GM12873 (cell line): ENCODE data around the gene PKP1.

Experiments
- TF ChIP-seq, protein P1 (sequence below): IDR thresholded peaks from 2 replicates; pipeline ENCODE4 v1.5.1; 2012; ENCODE audit warnings: low read depth, mild to moderate bottlenecking, moderate library complexity, low read length, control low read depth; ENCODE audit not compliant: insufficient read depth; ENCODE audit errors: missing control alignments

The PKP1 gene

DNA sequence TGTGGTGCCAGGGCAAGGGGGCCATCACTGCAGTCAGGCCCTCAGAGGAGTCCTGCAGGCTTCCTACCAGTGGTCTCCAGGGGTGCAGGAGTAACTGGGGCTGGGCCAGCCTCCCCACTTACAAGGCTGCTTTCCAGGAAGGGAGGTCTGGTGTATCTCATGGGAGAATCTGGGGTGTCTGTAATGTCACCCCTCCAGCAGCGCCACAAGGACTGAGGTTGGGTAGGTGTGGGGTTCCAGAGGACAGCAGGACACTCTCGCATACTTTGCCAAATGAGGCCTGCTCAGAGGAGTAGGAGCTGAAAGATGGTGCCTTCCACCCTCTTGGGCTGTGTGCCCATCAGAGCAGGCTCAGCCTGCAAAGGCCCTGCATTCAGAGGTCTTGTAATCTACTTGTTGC, 47.2 kb downstream of the PKP1 start:
- TF ChIP-seq, protein P1, sequence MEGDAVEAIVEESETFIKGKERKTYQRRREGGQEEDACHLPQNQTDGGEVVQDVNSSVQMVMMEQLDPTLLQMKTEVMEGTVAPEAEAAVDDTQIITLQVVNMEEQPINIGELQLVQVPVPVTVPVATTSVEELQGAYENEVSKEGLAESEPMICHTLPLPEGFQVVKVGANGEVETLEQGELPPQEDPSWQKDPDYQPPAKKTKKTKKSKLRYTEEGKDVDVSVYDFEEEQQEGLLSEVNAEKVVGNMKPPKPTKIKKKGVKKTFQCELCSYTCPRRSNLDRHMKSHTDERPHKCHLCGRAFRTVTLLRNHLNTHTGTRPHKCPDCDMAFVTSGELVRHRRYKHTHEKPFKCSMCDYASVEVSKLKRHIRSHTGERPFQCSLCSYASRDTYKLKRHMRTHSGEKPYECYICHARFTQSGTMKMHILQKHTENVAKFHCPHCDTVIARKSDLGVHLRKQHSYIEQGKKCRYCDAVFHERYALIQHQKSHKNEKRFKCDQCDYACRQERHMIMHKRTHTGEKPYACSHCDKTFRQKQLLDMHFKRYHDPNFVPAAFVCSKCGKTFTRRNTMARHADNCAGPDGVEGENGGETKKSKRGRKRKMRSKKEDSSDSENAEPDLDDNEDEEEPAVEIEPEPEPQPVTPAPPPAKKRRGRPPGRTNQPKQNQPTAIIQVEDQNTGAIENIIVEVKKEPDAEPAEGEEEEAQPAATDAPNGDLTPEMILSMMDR: no peak

DNA sequence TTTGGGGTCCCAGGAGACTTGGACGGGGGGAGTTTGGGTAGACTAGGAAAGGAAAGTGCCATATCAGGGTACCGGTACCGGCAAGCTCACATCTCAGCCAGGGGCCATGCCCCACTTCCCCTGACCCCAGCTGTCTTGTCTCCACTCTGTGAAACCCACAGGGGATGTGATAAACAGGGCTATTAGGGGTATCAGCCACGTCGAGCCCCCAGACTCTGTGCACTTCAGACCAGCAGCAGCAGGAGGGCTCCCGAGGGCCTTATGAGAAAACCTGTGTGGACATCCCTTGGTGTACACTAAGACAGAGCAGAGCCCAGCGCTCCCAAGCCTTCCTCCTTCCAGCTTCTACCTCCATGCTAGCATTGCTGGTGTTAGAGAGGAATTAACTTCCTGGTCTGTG, 47.9 kb downstream of the PKP1 start:
- TF ChIP-seq, protein P1: no peak

DNA sequence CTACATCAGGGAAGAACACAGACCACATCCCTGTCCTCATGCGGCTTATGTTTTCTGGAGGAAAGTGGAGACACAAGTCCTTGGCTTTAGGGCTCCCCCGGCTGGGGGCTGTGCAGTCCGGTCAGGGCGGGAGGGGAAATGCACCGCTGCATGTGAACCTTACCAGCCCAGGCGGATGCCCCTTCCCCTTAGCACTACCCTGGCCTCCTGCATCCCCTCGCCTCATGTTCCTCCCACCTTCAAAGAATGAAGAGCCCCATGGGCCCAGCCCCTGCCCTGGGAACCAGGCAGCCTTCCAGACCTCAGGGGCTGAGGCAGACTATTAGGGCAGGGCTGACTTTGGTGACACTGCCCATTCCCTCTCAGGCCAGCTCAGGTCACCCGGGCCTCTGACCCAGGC, 48.7 kb downstream of the PKP1 start:
- TF ChIP-seq, protein P1: no peak

DNA sequence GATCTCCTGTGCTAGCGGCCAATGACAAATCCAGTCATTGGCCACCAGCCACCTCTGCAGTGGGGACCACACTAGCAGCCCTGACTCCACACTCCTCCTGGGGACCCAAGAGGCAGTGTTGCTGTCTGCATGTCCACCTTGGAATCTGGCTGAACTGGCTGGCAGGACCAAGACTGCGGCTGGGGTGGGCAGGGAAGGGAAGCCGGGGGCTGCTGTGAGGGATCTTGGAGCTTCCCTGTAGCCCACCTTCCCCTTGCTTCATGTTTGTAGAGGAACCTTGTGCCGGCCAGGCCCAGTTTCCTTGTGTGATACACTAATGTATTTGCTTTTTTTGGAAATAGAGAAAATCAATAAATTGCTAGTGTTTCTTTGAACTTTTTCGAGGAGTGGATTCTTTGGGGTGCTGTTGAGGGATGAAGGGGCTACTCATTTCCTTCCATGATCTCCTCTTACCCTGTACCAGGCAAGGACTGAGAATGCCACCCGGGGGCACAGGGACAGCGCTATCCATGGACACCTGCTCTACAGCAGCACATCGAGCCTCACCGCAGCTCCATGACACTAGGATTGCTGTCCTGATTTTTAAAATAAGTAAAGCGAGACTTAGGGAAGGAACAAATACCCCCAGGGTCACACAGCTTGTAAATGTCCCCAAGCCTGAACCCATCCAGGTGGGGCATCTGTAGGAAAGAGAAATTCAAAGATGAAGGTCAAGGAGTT, 49.5 kb downstream of the PKP1 start:
- TF ChIP-seq, protein P1: no peak

DNA sequence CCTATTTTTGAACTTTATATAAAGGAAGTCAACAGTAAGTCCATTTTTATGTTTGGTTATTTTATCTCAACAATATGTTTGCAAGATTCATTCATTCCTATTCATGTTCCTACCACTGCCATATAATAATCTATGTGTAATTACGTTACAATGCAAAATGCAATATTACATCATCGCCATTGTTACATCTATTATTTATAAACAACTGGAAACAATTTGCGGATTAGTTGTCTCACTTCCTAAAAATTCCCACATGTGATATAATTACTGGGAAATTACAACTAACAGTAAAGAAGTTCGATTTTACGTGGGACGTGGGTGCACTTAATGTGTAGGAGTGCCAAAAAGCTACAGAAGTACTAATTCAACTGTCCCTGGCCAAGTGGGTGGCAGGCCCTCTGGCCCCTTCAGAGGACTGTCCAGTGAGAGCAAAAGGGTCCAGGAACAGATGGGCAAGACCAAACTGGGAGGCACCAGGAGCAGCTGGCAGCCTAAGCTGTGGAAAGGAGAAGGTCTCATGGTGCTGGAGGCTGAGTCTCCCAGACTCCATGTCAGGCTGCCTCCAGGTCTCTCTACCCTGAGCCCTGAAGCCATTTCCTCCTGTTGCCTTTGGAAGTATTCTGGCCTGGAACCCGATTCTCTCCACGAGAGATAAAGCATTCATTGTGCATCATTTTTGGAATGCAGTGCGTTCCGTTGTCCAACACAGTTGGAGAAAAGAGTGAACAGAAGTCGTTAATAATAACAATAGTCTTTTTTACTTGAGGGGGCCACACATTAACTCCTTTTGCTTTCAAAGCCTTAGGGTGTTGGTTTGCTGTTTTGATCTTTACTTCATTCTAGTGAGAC, 51.2 kb downstream of the PKP1 start:
- TF ChIP-seq, protein P1: no peak

DNA sequence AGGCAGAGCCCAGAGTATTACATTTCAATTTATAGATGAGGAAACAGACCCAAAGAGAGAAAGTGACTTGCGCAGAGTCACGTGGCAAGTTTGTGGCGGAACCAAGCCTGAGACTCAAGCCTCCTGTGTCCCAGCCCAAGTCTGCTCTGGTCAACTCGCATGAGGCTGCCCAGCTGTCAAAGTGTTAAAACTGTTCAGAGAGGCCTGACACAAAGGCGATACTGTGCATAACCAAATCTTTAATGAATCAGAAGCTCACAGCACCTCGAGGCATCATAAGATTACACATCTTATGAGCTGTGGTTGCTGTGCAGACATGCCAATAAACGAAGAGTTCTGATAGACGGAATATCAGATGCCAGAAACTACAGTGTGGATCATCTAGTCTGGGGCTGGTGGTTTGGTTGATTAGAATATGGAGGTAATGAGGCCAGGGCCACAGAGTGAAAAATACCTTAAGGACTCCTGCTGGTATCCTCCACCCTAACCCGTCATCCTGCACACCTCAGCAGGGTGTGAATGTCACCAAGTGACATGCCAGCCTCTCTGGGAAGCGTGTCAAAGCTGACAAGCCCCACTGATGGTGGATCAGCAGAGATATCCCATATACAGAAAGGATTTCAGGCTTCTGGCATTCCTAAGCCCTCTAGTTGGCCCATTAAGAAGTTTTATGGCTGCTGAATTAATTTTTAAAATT, 52.0 kb downstream of the PKP1 start:
- TF ChIP-seq, protein P1: no peak

DNA sequence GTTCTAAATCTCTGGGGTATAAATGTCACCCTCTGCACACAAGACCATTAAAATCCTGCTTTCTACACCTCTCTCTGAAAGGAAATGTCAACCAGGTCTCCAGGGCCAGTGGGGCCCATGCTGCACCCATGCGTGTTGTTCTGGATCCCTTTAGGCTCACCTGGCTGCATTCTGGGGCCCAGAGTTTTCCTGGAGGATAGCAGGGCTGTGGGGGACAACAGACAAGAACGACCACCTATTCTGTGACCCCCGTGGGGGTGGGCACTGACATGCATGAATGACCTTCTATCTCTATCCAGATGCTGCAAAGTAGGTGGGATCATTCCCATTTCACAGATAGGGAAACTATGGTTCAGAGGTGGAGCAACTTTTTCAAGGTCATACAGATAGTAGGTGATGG, 52.6 kb downstream of the PKP1 start:
- TF ChIP-seq, protein P1: no peak
